ENCODE data around the gene SCP2.

GRCh38 chr1:53093778-53094532 lies 166.9 kb downstream of the SCP2 start:
- TF ChIP-seq, protein P1, sequence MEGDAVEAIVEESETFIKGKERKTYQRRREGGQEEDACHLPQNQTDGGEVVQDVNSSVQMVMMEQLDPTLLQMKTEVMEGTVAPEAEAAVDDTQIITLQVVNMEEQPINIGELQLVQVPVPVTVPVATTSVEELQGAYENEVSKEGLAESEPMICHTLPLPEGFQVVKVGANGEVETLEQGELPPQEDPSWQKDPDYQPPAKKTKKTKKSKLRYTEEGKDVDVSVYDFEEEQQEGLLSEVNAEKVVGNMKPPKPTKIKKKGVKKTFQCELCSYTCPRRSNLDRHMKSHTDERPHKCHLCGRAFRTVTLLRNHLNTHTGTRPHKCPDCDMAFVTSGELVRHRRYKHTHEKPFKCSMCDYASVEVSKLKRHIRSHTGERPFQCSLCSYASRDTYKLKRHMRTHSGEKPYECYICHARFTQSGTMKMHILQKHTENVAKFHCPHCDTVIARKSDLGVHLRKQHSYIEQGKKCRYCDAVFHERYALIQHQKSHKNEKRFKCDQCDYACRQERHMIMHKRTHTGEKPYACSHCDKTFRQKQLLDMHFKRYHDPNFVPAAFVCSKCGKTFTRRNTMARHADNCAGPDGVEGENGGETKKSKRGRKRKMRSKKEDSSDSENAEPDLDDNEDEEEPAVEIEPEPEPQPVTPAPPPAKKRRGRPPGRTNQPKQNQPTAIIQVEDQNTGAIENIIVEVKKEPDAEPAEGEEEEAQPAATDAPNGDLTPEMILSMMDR (IDR thresholded peaks at IDR 0.05; ENCODE audit: insufficient read depth, low read depth, low read length), result no peak
- no peak for TF ChIP-seq EZH2 (IDR thresholded peaks at IDR 0.05; ENCODE audit: insufficient read depth, low read length)

Measured in astrocyte (in vitro differentiated cells and primary cell).